ENCODE data around the gene ADAMTS1. TPM values are rescaled to one million over a fixed set of nuclear protein-coding genes. Genes with fewer than 3 reads are reported as not detected.

The ADAMTS1 gene
- total and polyA plus RNA-seq, 8 donors = 12.2 to 268 (median 49.6) TPM

DNA sequence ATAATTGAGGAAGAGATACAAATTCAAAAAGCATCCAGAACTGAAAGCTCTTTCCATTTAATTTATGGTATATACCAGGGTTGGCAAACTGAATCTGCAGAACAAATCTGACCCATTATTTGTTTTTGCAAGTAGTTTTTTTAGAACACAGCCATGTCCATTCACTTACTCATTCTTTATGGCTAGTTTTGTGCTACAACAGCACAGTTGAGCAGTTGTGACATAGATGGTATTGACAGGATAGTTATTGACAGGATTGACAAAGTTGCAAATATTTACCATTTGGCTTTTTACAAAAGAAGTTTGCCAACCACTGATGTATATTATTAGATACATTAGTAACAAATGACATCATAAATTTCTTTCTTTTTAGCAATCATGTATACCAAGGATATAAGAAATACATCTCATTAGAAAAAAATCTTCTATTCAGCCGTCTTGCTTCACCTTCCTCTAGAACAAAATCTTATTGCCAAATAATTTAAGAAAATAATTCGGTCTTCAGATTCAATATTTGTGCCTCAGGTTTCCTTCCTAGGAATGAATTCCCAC lies 9.4 kb downstream of the ADAMTS1 start:
- Histone ChIP-seq H3K36me3 (peaks cover 19 to 46% (median 45%) of the 10 kb centered on the region in 4 donors), H3K27me3 (no peaks in the 10 kb centered on the region), H3K4me3 (no peak overlapping the region), H3K9me3 (no peaks in the 10 kb centered on the region), H3K27ac (peak overlapping the region in 1 of 5 donors; percentile 34), H3K4me1 (peaks cover 0 to 34% (median 16%) of the 10 kb centered on the region in 4 donors)
- peak in 1 of 3 donors; percentile 9 for TF ChIP-seq POLR2AphosphoS5 (IDR thresholded peaks at IDR 0.05)
- TF ChIP-seq POLR2A (IDR thresholded peaks at IDR 0.05) = no peak
- 46 to 80% (median 76%) methylated on average over 2 of the region's 2 CpGs for WGBS, 5 donors
- DNase-seq = no peak
- intact Hi-C loops (cut with DNase I; ENCODE audit: low total_unique reads) = loop anchor here (5.0 kb wide), 1 partner anchor 63 kb away; no protein-coding TSS in a partner anchor

GRCh38 chr21:26835027-26835713 lies 10.0 kb downstream of the ADAMTS1 start:
- H3K4me1 ChIP-seq = peaks cover 0 to 28% (median 13%) of the 10 kb centered on the region in 4 donors
- H3K9me3 ChIP-seq = no peaks in the 10 kb centered on the region
- H3K36me3 ChIP-seq = peaks cover 19 to 39% (median 39%) of the 10 kb centered on the region in 4 donors
- intact Hi-C loops (cut with DNase I; ENCODE audit: low total_unique reads) = loop anchor here (5.0 kb wide), 1 partner anchor 63 kb away; no protein-coding TSS in a partner anchor
- WGBS, 5 donors = 67 to 77% (median 71%) methylated on average over 7 of the region's 7 CpGs
- H3K27me3 ChIP-seq = no peaks in the 10 kb centered on the region
- DNase-seq = no peak
- H3K27ac ChIP-seq = peak overlapping the region in 2 of 5 donors; percentile 18 to 34
- no peak overlapping the region for H3K4me3 ChIP-seq
- TF ChIP-seq EP300 (IDR thresholded peaks at IDR 0.05) = no peak
- TF ChIP-seq CTCF (IDR thresholded peaks at IDR 0.05) = no peak
- TF ChIP-seq POLR2A (IDR thresholded peaks at IDR 0.05) = no peak
- peak in 2 of 3 donors; percentile 40 to 55 for TF ChIP-seq POLR2AphosphoS5 (IDR thresholded peaks at IDR 0.05)

- H3K27me3 ChIP-seq = no peaks in the 10 kb centered on the region
- peak in 1 of 7 experiments; percentile 25 for TF ChIP-seq CTCF (IDR thresholded peaks at IDR 0.05)
- no peak for TF ChIP-seq EP300 (IDR thresholded peaks at IDR 0.05)
- TF ChIP-seq POLR2AphosphoS5 (IDR thresholded peaks at IDR 0.05) = no peak
- peaks cover 0 to 20% (median 10%) of the 10 kb centered on the region in 4 donors for H3K4me1 ChIP-seq
- H3K36me3 ChIP-seq = peaks cover 14 to 31% (median 31%) of the 10 kb centered on the region in 4 donors
- no peaks in the 10 kb centered on the region for H3K9me3 ChIP-seq
- WGBS, 5 donors = 43 to 78% (median 72%) methylated on average over 2 of the region's 2 CpGs
- intact Hi-C loops (cut with DNase I; ENCODE audit: low total_unique reads) = no loop called here
- DNase-seq = peak in 1 of 2 donors; percentile 17
- H3K4me3 ChIP-seq = no peak overlapping the region
- no peak overlapping the region for H3K27ac ChIP-seq
These were observed 10.9 kb downstream of the ADAMTS1 start for GRCh38 chr21:26834181-26834905.

GRCh38 chr21:26833460-26833939 lies 11.7 kb downstream of the ADAMTS1 start:
- WGBS, 5 donors = 80 to 86% (median 84%) methylated on average over 6 of the region's 6 CpGs
- H3K9me3 ChIP-seq = no peaks in the 10 kb centered on the region
- no peak for DNase-seq
- H3K27ac ChIP-seq = no peak overlapping the region
- intact Hi-C loops (cut with DNase I; ENCODE audit: low total_unique reads) = no loop called here
- no peaks in the 10 kb centered on the region for H3K27me3 ChIP-seq
- H3K4me3 ChIP-seq = no peak overlapping the region
- H3K36me3 ChIP-seq = peaks cover 12 to 23% (median 22%) of the 10 kb centered on the region in 4 donors
- peaks cover 0 to 12% (median 6%) of the 10 kb centered on the region in 4 donors for H3K4me1 ChIP-seq
- no peak for TF ChIP-seq POLR2AphosphoS5 (IDR thresholded peaks at IDR 0.05)
- no peak for TF ChIP-seq CTCF (IDR thresholded peaks at IDR 0.05)
- TF ChIP-seq POLR2A (IDR thresholded peaks at IDR 0.05) = no peak
- TF ChIP-seq EP300 (IDR thresholded peaks at IDR 0.05) = no peak

All from stomach (tissue), 9 donors.